ENCODE results near the gene FCHO1. TPM values are rescaled to one million over a fixed set of nuclear protein-coding genes. Genes with fewer than 3 reads are reported as not detected.

The FCHO1 gene
- total and polyA plus RNA-seq, 10 of the 15 experiments (the other 5 are each of a cell fraction or from before 2014, with no cell fraction given): 0.14 to 45.8 (median 15.8) TPM

GRCh38 chr19:17754634-17755442, 3.6 kb downstream of the FCHO1 start (continued):
- no peak for TF ChIP-seq SRF (IDR thresholded peaks at IDR 0.05; ENCODE audit: low read depth in 2 of 2, low read length in 2 of 2)
- no peak for TF ChIP-seq NFXL1 (IDR thresholded peaks at IDR 0.05; ENCODE audit: borderline replicate concordance)
- no peak for TF ChIP-seq SMAD5 (IDR thresholded peaks at IDR 0.05; ENCODE audit: low read depth)
- no peak for TF ChIP-seq SUPT20H (IDR thresholded peaks at IDR 0.05; ENCODE audit: borderline replicate concordance, control insufficient read depth, low read depth, low read length)
- peak; percentile 88 for TF ChIP-seq NBN (IDR thresholded peaks at IDR 0.05)
- peak; percentile 91 to 93 for TF ChIP-seq IKZF2 (IDR thresholded peaks at IDR 0.05)
- TF ChIP-seq CHD2 (IDR thresholded peaks at IDR 0.05; ENCODE audit: borderline replicate concordance, low read depth, low read length): no peak; the same call in 1 of the 2 replicates
- TF ChIP-seq, protein P1, sequence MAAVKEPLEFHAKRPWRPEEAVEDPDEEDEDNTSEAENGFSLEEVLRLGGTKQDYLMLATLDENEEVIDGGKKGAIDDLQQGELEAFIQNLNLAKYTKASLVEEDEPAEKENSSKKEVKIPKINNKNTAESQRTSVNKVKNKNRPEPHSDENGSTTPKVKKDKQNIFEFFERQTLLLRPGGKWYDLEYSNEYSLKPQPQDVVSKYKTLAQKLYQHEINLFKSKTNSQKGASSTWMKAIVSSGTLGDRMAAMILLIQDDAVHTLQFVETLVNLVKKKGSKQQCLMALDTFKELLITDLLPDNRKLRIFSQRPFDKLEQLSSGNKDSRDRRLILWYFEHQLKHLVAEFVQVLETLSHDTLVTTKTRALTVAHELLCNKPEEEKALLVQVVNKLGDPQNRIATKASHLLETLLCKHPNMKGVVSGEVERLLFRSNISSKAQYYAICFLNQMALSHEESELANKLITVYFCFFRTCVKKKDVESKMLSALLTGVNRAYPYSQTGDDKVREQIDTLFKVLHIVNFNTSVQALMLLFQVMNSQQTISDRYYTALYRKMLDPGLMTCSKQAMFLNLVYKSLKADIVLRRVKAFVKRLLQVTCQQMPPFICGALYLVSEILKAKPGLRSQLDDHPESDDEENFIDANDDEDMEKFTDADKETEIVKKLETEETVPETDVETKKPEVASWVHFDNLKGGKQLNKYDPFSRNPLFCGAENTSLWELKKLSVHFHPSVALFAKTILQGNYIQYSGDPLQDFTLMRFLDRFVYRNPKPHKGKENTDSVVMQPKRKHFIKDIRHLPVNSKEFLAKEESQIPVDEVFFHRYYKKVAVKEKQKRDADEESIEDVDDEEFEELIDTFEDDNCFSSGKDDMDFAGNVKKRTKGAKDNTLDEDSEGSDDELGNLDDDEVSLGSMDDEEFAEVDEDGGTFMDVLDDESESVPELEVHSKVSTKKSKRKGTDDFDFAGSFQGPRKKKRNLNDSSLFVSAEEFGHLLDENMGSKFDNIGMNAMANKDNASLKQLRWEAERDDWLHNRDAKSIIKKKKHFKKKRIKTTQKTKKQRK (IDR thresholded peaks at IDR 0.05; ENCODE audit: low read depth, low read length): no peak
- no peak for TF ChIP-seq RCOR1 (conservative IDR thresholded peaks at IDR 0.05; ENCODE audit: low read depth, low read length)
- no peak for TF ChIP-seq ZSCAN29 (IDR thresholded peaks at IDR 0.05)
- TF ChIP-seq SREBF2 (IDR thresholded peaks at IDR 0.05; ENCODE audit: low read length): no peak
- no peak for TF ChIP-seq EZH2 (IDR thresholded peaks at IDR 0.05; ENCODE audit: borderline replicate concordance, control insufficient read depth, low read depth, low read length)
- TF ChIP-seq NFYB (IDR thresholded peaks at IDR 0.05; ENCODE audit: insufficient read depth, low read depth, low read length): no peak
- TF ChIP-seq POLR2AphosphoS2 (IDR thresholded peaks at IDR 0.05; ENCODE audit: low read depth, low read length): no peak
- TF ChIP-seq ATF2 (IDR thresholded peaks at IDR 0.05; ENCODE audit: low read length): peak; percentile 26; the same call in 1 of the 2 replicates
- TF ChIP-seq RB1 (IDR thresholded peaks at IDR 0.05; ENCODE audit: borderline replicate concordance): no peak
- TF ChIP-seq RUNX3 (IDR thresholded peaks at IDR 0.05; ENCODE audit: low read length): peak; percentile 62; the same call in 1 of the 2 replicates
- no peak for TF ChIP-seq TCF12 (IDR thresholded peaks at IDR 0.05; ENCODE audit: low read depth, low read length)
- peak; percentile 87 for TF ChIP-seq GATAD2B (conservative IDR thresholded peaks at IDR 0.05; ENCODE audit: low read depth)
- TF ChIP-seq CBX3 (IDR thresholded peaks at IDR 0.05; ENCODE audit: borderline replicate concordance, low read depth): no peak
- peak; percentile 73 for TF ChIP-seq MEF2B (IDR thresholded peaks at IDR 0.05; ENCODE audit: partially characterized antibody, poor library complexity, severe bottlenecking)
- peak; percentile 54; the same call in 1 of the 2 replicates for TF ChIP-seq YY1 (IDR thresholded peaks at IDR 0.05; ENCODE audit: low read depth, low read length)
- TF ChIP-seq DPF2 (IDR thresholded peaks at IDR 0.05): peak; percentile 89
- TF ChIP-seq BRCA1 (IDR thresholded peaks at IDR 0.05; ENCODE audit: low read depth, low read length): no peak
- TF ChIP-seq, protein P2, sequence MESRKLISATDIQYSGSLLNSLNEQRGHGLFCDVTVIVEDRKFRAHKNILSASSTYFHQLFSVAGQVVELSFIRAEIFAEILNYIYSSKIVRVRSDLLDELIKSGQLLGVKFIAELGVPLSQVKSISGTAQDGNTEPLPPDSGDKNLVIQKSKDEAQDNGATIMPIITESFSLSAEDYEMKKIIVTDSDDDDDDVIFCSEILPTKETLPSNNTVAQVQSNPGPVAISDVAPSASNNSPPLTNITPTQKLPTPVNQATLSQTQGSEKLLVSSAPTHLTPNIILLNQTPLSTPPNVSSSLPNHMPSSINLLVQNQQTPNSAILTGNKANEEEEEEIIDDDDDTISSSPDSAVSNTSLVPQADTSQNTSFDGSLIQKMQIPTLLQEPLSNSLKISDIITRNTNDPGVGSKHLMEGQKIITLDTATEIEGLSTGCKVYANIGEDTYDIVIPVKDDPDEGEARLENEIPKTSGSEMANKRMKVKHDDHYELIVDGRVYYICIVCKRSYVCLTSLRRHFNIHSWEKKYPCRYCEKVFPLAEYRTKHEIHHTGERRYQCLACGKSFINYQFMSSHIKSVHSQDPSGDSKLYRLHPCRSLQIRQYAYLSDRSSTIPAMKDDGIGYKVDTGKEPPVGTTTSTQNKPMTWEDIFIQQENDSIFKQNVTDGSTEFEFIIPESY (IDR thresholded peaks at IDR 0.05): no peak; the same call in 1 of the 2 replicates

Data from GM12878 (cell line).